Measurements from ENCODE around the gene GSTO2.

GRCh38 chr10:104253106-104253505, 15.9 kb upstream of the GSTO2 start:
- TF ChIP-seq CTCF (IDR thresholded peaks at IDR 0.05) (no peak), POLR2A (IDR thresholded peaks at IDR 0.05) (no peak)

All from lower leg skin (tissue), 3 donors.